Endothelial cell of umbilical vein (primary cell): ENCODE measurements around the gene FAM111B. TPM values are rescaled to one million over a fixed set of nuclear protein-coding genes. Genes with fewer than 3 reads are reported as not detected.

Experiments
- BruUV-seq: library from RNA; stranded (reverse); fragments of 400-500 nt; replicated peaks from 2 replicates; lab custom pipeline; 2021; lab: Mats Ljungman, UMichigan
- CTCF ChIA-PET: fragments of 300-600, 350-600 bp; sonication (Branson Sonifier 250); formaldehyde crosslinking; loops from one replicate; lab custom pipeline; 2021; ENCODE audit warnings: antibody characterized with exemption, inconsistent platforms; lab: Charles Lee
- POLR2A ChIA-PET: fragments of 300-600, 350-600 bp; sonication (Branson Sonifier 250); formaldehyde crosslinking; loops from one replicate; lab custom pipeline; 2021; ENCODE audit warnings: antibody characterized with exemption, inconsistent platforms; lab: Charles Lee
- DNase-seq: peaks from one replicate; pipeline ENCODE4 v3.0.0-alpha.2; 2011; ENCODE audit warnings: low read depth, low spot score
- FAIRE-seq: peaks from 2 replicates; lab custom pipeline; 2011; peaks lifted over from hg19 to GRCh38; lab: Jason Lieb, UNC
- H2AFZ ChIP-seq: 2 replicates; pipeline ENCODE4 v1.6.0; 2012; ENCODE audit warnings: low read depth, low read length, control low read depth, inconsistent platforms
- H3K27ac ChIP-seq: 2 replicates; pipeline ENCODE4 v1.5.1; 2011; ENCODE audit warnings: low read depth, mild to moderate bottlenecking, control low read depth, low read length, moderate library complexity; ENCODE audit not compliant: insufficient read depth
- H3K27me3 ChIP-seq, 2 experiments: 2 replicates each; pipeline versions ENCODE4 v1.6.0 to v1.6.1; 2011; ENCODE audit warnings: low read length in 2 of 2, mixed read lengths in 1 of 2; ENCODE audit not compliant: control insufficient read depth in 2 of 2, insufficient read depth in 2 of 2
- H3K36me3 ChIP-seq, 2 experiments: 2 replicates in 1 of 2; 3 replicates in 1 of 2; pipeline ENCODE4 v1.5.1; 2011; ENCODE audit warnings: low read length in 2 of 2, mild to moderate bottlenecking in 1 of 2, moderate library complexity in 1 of 2; ENCODE audit not compliant: control insufficient read depth in 2 of 2, insufficient read depth in 2 of 2; ENCODE audit errors: extremely low read depth in 1 of 2
- H3K4me1 ChIP-seq: 3 replicates; pipeline ENCODE4 v1.5.1; 2011; ENCODE audit warnings: mild to moderate bottlenecking, low read length; ENCODE audit not compliant: control insufficient read depth, insufficient read depth; ENCODE audit errors: extremely low read depth
- H3K4me2 ChIP-seq: 2 replicates; pipeline ENCODE4 v1.6.1; 2011; ENCODE audit warnings: low read length, control low read depth, mixed read lengths; ENCODE audit not compliant: insufficient read depth
- H3K4me3 ChIP-seq, 3 experiments: fragments of 200-600 bp in 1 of 3; sonication (generic), shearing (Covaris generic) in 1 of 3; replicated peaks in 1 of 3; 2 replicates each; pipeline ENCODE4 v1.5.1; 2011 to 2016; ENCODE audit warnings: control low read depth in 3 of 3, low read length in 3 of 3, mild to moderate bottlenecking in 2 of 3, inconsistent platforms in 1 of 3, low read depth in 1 of 3, moderate library complexity in 1 of 3; ENCODE audit not compliant: insufficient read depth in 1 of 3
- H3K79me2 ChIP-seq: 2 replicates; pipeline ENCODE4 v1.6.0; 2012; ENCODE audit warnings: low read length, inconsistent platforms; ENCODE audit not compliant: control insufficient read depth, insufficient read depth
- H3K9ac ChIP-seq: replicated peaks from 2 replicates; pipeline ENCODE3; 2011; ENCODE audit warnings: low read length, control low read depth; ENCODE audit not compliant: insufficient read depth; ENCODE audit errors: extremely low read depth
- H3K9me1 ChIP-seq: replicated peaks from 3 replicates; pipeline ENCODE4 v1.6.0; 2011; ENCODE audit warnings: mild to moderate bottlenecking, low read length; ENCODE audit not compliant: control insufficient read depth, insufficient read depth; ENCODE audit errors: extremely low read depth
- H3K9me3 ChIP-seq: replicated peaks from 2 replicates; pipeline ENCODE4 v1.5.1; 2012; ENCODE audit warnings: low read length, inconsistent platforms; ENCODE audit not compliant: control insufficient read depth, insufficient read depth
- H4K20me1 ChIP-seq: replicated peaks from 2 replicates; pipeline ENCODE3; 2011; ENCODE audit warnings: mild to moderate bottlenecking, low read length; ENCODE audit not compliant: control insufficient read depth, insufficient read depth; ENCODE audit errors: extremely low read depth
- CTCF ChIP-seq, 2 donors: IDR thresholded peaks; 1 replicate in 1 of 2; 2 replicates in 1 of 2; pipeline ENCODE4 v1.5.1; 2011; ENCODE audit warnings: low read length in 2 of 2, mild to moderate bottlenecking in 2 of 2, moderate library complexity in 2 of 2, control low read depth in 1 of 2, inconsistent platforms in 1 of 2, low read depth in 1 of 2; ENCODE audit not compliant: insufficient read depth in 1 of 2; ENCODE audit errors: extremely low read depth in 1 of 2
- EZH2 ChIP-seq: IDR thresholded peaks from 2 replicates; pipeline ENCODE4 v1.6.1; 2012; ENCODE audit warnings: borderline replicate concordance, low read depth, mild to moderate bottlenecking, moderate library complexity, low read length, inconsistent platforms; ENCODE audit not compliant: severe bottlenecking
- FOS ChIP-seq: IDR thresholded peaks from 2 replicates; pipeline ENCODE4 v1.6.1; 2011; ENCODE audit warnings: mild to moderate bottlenecking, low read length, moderate library complexity, borderline replicate concordance; ENCODE audit not compliant: insufficient read depth
- GATA2 ChIP-seq: IDR thresholded peaks from 2 replicates; pipeline ENCODE4 v1.7.0; 2011; ENCODE audit warnings: low read depth, mild to moderate bottlenecking, moderate library complexity, mixed read lengths, low read length; ENCODE audit not compliant: insufficient read length, insufficient read depth
- JUN ChIP-seq: IDR thresholded peaks from 2 replicates; pipeline ENCODE4 v1.6.1; 2011; ENCODE audit warnings: borderline replicate concordance, low read depth; ENCODE audit not compliant: insufficient read length, insufficient read depth
- MAX ChIP-seq: IDR thresholded peaks from 2 replicates; pipeline ENCODE4 v1.6.1; 2011; ENCODE audit not compliant: insufficient read depth, insufficient read length
- MYC ChIP-seq: IDR thresholded peaks from one replicate; pipeline ENCODE4 v1.6.1; 2011; ENCODE audit warnings: mild to moderate bottlenecking, low read depth, low read length
- POLR2A ChIP-seq: IDR thresholded peaks from 2 replicates; pipeline ENCODE4 v1.6.1; 2012; ENCODE audit warnings: low read depth, mild to moderate bottlenecking, control low read depth, low read length
- POLR2AphosphoS5 ChIP-seq: IDR thresholded peaks from 2 replicates; pipeline ENCODE4 v1.6.1; 2012; ENCODE audit warnings: low read depth, mild to moderate bottlenecking, control low read depth, low read length, moderate library complexity; ENCODE audit not compliant: insufficient read depth
- dilution Hi-C: fragments of 300-500 bp; cut with MboI; formaldehyde crosslinking; loops from one replicate; pipeline ENCODE4 v1.15.0; 2019; ENCODE audit warnings: low sequenced_read_pairs; ENCODE audit not compliant: extremely low pct_ligation_motif_present
- intact Hi-C: fragments of 100-400 bp; cut with micrococcal nuclease; formaldehyde crosslinking; loops from one replicate; pipeline ENCODE4 v1.10.0; 2022
- polyA plus RNA-seq, 4 experiments: library from polyadenylated mRNA; depleted of rRNA in 3 of 4; stranded (reverse) in 3 of 4; unstranded in 1 of 4; fragments of >200 nt; gene quantifications; 2 replicates each; pipeline versions ENCODE4 v1.2.1 to v1.2.3, GENCODE V29; 2011 to 2012; ENCODE audit warnings: missing spikeins in 1 of 4
- total RNA-seq: library from RNA; stranded (reverse); gene quantifications from 2 replicates; pipeline ENCODE4 v1.2.3, GENCODE V29; 2021

FAM111B gene
- total and polyA plus RNA-seq, 2 donors (not counting 3 experiments of a cell fraction or from before 2014, with no cell fraction given): 2.7 to 21.9 TPM

GRCh38 chr11:59152312-59152951 lies 45.4 kb downstream of the FAM111B start:
- no peaks in the 10 kb centered on the region for H3K9me3 ChIP-seq
- H3K4me1 ChIP-seq: no peaks in the 10 kb centered on the region
- no peak overlapping the region for H3K4me3 ChIP-seq
- no peak overlapping the region for H2AFZ ChIP-seq
- no peaks in the 10 kb centered on the region for H3K79me2 ChIP-seq
- dilution Hi-C loops: no loop called here
- H3K9me1 ChIP-seq: no peaks in the 10 kb centered on the region
- H3K9ac ChIP-seq: no peak overlapping the region
- intact Hi-C loops: no loop called here
- no TSS peak for BruUV-seq
- ChIA-PET POLR2A (no interaction called here), CTCF (interaction anchor here (1.4 to 1.9 kb wide), 4 partner anchors 10 to 46 kb away, joined by 3 to 11 read pairs (median 6); partner anchors contain the start of genes DTX4 and FAM111A)
- FAIRE-seq: no peak
- TF ChIP-seq MYC (no peak), POLR2AphosphoS5 (no peak), GATA2 (no peak), POLR2A (no peak), CTCF (IDR thresholded peaks at IDR 0.05; ENCODE audit: extremely low read depth in 1 of 2, insufficient read depth in 1 of 2, low read depth in 1 of 2, low read length in 2 of 2) (no peak), JUN (no peak), EZH2 (no peak), MAX (no peak), FOS (no peak)
- H3K4me2 ChIP-seq: no peak overlapping the region
- no peak overlapping the region for H3K27ac ChIP-seq
- H3K27me3 ChIP-seq: no peaks in the 10 kb centered on the region
- DNase-seq: no peak
- H3K36me3 ChIP-seq: no peaks in the 10 kb centered on the region
- H4K20me1 ChIP-seq: no peaks in the 10 kb centered on the region
